Kidney tubule cell (primary cell): ENCODE results near the gene FAM163B.

Source experiments
- DNase-seq: peaks from one replicate; pipeline ENCODE4 v3.0.0-alpha.2; 2018; ENCODE audit warnings: low spot score

The FAM163B gene

DNA sequence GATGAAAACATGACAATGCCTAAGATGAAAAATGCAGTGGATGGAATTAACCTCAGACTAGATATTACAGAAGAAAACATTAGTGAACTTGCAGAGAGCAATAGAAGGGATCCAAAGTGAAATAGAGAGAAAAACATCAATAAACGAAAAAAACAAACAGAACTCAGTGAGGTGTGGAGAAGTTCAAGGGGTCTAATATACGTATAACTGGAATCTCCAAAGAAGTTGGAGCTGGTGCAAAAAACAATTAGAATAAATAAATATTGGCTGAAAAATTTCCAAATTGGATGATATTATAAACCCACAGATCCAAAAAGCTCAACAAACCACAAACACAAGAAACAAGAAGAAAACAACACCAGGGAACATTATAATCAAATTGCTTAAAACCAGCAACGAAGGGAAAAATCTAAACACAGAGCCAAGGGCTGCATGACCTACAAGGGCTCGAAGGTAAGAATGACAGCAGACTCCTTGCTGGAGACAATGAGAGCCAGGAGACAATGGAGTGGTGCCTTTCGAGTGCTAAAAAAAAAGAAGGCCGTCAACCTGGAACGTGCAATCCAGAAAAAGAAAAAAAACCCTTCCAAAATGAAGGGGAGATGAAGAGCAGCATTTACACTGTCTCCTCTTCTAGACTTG is 11.8 kb downstream of the FAM163B start:
- DNase-seq, result no peak

DNA sequence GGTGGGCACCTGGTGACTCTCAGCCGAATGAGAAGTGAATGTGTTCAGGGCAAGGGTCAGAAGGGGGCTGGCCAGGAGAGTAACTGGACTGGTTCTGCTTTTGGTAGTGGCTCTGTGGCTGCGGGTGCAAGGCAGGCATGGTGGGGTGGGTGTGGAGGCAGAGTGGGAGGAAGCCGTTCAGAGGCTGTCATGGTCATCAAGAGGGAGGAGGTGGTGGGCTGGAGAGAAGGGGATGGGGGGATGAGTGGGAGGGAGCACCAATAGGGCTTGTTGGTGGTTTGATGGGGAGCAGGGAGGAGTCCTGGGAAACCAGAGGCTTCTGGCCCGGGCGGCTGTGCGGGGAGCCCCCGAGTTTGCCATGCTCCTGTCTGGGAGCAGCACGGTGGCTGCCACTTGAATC is 13.3 kb downstream of the FAM163B start:
- DNase-seq, result no peak

DNA sequence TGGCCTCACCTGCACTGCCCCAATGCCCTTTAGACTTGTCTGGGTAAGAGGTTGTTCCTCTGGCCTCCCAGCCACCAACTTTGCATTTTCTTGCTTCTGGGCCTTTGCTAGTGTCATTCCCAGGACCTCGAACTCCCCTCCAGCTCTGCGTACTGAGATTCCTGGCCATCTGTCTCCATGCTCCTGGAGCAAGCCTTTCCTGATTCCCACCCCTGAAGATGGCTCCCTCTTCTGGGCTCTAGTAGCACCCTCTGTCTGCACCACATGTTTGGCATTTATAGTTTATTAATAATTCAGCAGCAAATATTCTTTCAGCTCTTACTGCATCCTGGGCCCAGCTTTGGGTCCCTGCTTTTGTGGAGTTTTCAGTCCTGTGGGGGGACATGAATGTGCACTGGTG is 14.9 kb downstream of the FAM163B start:
- DNase-seq, result no peak

DNA sequence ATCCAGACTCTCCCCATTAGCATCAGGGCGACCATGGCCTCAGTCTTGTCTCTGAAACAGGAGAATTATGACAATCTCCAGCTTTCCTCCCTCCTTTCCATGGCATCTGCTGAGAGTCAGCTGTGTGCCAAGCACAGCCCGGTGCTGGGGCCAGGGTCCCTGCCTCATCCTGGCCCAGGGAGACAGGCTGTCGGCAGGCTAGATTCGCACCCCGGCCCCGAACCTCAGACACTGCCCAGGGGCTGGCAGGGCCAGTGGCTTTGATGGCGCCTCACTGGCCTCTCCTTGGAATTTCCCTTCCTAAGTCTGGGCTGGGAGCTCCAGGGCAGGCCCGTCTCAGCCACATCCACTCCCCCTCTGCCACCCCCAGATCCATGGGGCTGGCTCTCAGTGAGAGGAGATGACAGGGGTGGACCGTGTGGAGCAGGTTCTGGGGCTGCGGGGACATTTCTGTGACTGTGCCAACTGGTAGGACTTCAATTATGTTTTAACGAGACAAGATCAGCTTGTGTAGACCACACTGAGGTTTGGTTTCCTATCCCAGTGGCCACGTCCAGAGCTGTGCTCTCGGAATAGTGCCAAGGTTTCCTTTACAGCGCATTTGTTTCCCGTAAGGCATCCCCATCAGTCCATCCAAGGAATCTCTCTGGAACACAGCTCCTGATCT is 15.5 kb downstream of the FAM163B start:
- no peak for DNase-seq

DNA sequence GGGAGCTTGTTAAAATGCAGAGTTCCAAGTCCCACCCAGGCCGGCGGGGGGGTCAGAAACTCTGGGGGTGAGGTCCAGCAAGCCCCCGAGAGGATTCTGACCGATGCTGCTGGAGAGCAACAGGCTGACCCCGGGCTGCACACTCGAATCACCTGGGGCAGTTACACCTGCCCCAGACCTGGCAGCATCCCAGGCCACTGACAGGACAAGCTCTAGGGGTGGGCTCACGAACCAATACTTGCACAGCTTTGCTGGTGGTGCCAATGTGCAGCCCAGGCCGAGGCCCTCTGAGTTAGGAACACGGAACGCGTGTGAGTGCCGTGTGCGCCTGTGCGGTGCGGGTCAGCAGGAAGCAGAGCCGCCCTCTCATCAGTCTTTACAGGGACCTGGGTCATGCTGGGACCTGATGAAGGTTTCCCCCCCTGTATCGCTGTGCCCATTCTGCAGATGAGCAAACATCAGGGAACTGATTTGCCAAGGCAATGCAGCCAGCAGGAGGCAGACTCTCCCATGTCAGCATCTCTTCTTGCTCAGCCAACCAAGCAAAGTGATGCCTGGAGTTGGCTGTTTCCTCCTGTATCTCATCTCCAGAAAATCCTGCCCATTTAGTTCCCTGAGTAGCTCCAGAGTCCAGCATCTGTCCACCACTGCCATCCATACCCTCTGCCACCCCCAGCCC is 16.3 kb downstream of the FAM163B start:
- no peak for DNase-seq

DNA sequence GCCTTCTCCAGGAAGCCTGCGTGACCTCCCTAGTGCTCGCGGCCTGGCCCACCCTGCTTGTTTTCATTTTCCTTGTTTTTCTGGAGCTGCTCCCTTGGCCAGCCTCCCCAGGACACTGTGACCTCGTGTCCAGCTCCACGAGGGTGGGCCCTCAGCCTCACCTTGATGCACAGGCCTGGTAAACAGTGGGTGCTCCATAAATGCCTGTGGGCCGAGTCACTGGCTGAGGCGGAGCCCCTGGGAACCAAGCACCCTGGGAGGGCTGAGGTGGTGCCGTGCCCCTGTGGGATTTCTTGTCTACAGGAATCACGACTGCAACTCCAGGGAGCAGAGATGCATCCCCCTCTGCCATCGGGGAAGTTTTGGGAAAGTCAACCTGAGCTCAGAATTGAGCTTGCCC is 17.2 kb downstream of the FAM163B start:
- DNase-seq, result no peak

DNA sequence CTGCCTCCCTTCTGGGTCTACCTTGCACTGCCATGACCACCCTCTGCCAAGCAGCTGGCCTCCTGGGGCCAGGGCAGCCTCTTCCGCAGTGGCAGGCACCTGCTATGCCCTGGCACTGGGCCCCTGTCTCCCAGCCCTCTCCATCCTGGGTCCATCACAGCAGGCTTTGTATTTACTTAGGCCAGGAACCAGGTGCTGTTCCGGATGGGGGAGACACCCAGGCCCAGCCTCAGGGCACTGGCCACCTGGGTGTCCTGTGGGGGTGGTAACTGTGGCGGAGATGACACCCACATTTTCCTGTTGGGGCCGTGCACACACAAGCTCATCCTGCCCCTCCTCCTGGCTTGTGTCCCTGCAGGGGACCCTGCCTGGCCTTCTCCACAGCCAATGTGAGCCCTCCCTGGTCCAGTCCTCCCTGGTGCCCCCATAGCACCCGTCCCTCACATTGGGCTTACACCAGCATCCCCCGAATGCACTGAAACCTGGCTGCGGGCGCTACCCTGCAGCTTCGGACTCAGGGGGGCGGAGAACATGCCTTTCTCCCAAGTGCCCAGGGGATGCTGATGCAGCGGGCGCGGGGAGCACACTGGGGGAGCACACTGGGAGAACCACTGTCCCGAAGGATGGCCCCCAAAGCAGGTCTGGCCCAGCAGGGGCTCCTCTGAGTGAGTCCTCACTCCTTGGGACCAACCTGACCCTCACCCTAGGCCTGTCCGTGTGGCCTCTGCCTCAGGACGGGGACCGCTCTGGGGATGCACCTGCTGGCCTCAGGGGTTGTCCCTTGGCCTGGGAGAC is 17.9 kb downstream of the FAM163B start:
- no peak for DNase-seq

DNA sequence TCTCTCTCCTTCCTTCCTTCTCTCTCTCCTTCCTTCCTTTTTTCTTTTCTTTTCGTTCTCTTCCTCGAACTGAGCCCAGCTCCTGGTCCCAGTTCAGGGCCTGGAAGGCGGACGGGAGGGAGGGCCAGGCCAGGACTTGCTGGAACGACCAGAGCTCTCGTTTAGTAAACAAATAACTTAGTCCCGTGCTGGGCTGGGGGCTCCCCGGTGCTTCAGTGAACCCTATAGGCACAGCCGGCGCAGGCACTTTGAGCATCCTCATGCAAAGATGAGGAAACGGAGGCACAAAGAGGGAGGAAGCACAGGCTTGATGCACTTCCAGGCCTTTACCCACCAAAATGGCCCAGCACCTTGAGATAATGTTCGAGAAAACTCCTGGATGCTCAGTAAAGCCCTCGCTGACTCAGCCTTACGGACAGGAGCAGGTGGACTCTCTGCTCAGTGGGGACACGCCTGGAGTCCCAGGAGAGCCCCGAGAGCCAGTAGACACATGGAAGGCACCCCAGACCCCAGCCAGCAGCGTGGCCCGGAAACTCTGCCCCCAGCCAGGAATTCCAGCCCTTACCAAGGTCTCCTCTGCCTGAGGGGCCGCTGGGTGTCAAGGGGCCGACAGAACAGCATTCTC is 18.8 kb downstream of the FAM163B start:
- DNase-seq, result no peak

DNA sequence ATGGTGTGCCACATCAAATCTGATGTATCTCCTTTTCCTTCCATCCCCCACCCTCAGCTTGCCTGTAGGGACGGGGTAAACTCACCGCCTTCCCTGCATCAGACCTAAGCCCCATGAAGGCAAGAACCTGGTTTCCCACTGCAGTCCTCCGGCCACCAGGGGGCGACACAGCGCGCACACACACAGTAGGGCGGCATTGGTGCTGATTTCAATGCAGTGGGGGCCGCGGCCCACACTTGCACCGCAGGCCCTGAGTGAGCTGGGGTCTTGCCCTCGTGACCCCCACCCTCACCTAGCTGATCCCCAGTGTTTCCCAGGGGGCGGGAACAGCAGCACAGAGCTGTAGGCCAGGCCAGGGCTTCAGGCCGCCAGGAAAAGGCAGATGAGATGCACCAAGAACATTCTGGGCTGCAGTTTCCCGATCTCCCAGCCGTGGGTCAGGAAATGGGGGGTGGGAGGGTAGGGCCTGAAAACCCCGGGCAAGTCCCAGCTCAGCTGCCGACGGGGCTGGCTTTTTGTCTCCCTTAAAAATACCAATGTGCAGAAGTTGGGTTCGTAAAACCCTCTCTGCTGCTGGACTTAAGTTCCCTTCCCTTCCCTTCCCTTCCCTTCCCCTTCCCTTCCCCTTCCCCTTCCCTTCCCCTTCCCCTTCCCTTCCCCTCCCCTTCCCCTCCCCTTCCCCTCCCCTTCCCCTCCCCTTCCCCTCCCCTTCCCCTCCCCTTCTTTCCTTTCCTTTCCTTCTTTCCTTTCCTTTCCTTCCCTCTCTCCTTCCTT is 19.5 kb downstream of the FAM163B start:
- DNase-seq, result no peak

DNA sequence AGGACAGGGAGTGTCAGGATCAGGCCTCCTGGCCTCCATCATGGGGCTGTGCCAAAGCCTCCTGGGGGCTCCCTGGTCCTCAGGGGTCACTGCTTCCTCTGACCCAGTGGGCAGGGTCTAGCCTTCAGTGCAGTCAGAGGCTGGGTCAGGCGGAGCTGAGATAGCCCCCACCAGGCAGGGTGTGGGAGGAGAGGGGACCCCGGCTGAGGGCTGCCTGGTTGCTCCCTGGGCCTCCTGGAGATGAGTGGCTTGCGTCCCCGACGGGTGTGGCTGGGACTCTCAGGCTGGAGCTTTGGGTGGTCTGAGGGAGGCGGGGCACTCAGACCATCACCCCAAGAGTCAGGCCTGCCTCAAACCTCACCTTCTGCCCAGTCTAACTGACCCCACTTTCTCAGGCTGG is 21.7 kb downstream of the FAM163B start:
- DNase-seq, result no peak

DNA sequence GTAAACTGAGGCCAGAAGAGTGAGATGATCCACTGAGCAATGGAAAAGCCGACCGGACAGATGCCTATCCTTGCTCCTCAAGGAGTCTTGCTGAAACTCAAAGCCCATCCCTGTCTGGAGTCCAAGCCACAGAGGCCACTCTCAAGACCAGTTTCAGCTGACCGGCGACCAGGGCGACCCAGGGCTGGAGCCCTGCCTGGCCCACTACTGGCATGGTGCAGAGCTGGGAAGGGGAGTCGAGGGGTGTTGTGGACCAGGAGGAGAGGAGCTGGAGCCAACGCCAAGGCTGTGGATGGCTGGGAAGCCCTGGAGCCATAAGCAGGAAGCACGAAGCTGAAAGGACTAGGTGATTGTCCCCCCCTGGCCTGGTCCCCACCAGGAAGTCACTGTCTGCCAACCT is 22.1 kb downstream of the FAM163B start:
- no peak for DNase-seq

DNA sequence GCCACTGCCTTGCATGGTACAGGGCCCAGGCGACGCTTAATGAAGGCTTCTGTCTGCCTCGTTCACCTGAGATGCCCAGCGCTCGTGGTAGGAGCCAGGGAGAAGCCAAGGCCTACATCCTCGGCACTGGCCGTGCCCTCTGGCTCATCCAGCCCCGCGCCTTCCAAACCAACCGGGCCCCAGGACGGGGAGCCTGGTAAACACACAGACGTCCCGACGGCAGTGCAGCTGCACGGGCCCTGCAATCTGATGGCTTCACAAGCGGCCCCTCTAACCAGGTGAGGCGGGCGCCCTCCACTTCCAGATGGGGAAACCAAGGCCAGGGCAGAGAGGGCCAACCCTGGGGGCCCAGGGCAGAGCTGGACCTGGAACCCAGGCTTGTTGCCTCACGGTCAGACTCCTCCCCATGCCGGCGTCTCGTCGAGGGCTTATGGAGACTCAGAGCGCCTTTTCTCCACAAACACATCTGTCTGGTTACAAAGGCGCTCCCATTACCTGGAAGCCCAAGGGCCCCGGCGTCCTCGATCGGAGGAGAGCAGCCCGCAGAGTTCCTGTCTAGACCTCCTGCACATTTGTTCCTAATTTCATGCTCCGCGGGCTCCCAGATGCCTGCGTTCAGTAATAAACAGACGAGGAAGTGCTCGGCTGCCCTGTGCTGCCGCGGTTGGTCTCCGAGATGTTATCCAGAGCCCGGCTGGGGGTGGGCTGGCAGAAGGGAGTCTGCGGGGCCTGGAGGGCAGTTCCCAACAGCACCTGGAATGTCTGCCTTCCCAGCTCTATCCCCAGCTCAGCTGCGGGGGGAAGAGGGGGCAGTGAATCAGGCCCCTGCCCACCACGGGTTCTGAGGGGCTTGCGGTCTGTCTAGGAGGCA is 23.5 kb downstream of the FAM163B start:
- no peak for DNase-seq

DNA sequence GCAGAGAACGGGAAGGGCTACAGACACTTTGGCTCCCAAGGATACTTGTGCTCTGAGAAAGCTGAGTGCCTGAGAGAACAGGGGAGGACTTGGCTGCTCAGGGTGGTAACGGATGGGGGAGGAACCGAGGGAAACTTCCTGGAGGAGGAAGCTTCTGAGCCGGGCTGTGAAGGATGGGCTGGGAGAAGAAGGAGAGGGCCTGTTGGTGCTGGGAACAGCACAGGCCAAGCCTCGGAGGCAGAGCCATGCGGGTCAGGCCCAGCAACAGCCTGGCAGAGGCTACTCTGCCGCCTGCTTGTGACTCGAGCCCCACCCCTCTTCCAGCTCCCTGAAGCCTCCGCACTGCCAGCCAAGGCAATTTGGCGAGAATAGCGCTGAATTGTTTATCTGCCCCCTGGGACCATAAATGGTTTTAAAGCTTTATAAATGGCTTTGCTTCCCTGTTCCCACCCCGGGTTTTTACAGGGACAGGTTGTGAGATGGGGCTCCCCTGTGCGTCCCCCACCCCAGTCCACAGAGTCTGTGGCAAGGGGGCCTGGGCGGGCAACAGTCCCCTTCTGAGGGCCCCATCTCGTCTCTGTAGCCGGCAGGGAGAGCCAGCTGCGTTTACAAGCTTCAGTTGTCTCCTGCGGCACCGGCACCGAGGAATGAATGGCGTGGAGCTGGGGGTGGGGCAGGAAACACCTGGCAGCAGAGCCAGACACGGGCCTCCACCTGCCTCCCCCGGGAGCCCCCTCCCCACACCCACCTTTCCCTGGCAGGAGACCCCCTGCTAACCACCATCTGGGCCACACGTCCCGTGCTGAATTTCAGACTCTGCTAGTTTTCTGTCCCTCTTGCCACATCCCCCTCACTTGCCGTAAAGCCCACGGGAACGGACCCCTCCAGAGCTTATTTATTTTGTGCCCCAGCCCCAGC is 24.4 kb downstream of the FAM163B start:
- no peak for DNase-seq

DNA sequence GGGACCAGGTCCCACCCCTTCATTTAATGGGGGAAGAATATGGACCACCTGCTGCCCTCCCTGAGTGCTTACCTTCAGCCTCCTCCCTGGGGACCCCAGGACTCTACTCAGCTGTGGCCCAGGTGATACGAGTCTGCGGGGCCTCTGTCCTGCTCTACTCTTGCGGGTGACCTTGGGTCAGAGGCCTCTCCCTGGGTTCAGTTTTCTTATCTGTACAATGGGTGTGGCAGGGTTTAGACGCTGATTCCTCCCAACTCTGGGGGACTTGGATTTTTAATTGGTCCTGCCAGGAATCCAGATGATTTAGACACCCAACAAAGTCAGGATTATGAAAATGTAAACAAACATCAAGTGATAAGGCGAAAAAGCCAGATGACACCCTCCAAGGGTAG is 25.0 kb downstream of the FAM163B start:
- no peak for DNase-seq

DNA sequence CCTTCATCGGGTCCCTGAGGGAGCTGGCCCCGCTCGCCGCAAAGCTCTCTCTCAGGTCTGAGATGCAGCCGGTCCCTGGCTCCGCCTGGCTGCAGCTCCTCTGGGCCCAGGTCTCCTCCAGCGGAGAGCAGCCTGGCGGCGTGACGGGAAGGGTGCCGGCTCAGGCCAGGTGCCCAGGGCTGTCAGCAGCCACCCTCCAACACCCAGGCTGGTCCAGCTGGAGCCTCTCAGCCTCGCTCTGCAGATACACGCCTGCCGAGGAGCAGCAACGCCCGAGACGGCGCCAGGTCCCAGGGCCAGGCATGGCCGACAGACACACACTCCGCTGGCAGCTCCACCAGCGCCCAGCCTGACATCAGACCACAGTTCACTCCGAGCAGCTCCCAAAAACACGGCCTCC is 25.6 kb downstream of the FAM163B start:
- DNase-seq, result no peak

DNA sequence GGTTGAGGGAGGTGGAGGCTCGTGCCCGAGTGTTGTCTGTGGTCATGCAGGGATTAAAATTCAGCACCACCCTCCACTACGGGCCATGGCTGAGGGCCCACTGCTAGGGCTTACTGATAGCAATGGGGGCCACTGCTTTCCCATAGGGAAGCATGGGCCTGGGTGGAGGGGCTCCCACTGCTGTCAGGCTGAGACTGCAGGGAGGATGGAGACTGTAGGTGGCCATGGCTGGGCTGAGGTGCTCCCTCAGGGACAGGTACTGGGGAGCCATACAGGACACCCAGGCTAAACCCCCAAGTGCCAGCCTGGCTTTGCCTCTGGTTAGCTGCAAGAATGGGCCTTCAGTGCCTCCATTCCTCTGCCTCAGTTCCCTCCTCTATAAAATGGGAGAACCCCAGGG is 26.1 kb downstream of the FAM163B start:
- DNase-seq, result no peak

DNA sequence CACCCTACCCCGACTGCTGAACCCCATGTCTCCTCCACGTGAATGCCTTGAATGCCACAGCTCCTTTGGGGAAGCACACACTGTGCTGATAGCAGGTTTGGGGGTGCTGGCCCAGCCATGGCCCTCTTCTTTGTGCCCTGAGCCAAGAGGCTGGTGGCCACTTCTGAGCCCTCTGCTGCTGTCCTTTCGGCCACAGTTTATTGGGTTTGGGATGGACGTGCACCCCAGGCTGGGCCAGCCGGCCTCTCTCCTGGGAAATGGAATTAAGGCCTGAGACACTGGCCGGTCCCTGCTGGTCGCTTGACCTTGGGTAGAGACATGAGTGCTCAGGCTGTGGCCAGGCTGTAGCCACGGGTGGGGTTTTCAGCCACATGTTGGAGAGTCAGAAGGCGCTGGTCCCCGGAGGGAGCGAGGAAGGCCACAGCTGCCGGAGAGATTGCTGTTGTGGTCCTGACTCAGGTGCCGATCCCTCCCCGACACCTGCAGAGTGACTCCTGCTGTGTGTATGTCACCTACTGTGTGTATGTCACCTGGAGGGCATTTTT is 26.6 kb downstream of the FAM163B start:
- DNase-seq, result no peak

DNA sequence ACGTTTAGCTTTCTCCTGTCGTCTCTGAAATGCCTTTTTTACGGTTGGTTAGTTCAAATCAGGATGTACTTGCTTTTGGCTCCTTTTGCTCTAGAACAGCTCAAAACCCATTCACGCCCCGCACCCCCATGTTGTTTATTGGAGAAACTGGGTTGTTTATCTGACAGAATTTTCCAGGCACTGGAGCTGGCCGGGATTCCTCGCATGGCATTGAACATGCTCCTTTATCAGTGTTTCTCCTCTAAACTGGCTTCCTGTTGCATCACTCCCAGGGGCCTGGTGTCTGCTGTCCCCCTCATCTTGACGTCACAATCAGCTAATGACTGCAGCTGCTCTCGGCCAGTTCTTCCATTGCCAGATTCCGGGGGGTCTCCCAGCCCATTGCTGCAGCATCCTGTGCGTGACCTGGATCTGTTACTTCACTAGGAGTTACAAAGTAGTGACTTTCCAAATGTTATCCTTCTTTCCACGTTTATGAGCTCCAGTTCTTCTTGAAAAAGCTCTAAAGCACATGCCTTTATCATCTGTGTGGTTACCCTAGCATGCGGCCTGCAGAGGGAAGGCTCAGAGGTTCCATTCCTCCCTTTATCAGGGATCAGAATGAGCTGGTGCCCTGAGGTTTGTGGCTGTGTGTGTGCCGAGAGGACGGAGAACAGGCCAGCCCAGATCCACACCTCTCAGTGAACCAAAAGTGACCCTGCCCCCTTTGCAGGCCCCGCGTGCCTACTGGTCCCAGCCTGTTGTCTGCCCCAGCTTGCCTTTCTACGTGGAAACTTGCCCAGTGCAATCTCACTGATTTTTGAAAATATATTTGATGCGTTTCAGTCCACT is 27.5 kb downstream of the FAM163B start:
- no peak for DNase-seq
